HG03469 (cell line): Measurements from ENCODE around the gene PPP5C.

Experiments
- ATAC-seq: cut with Tn5 transposase; IDR thresholded peaks from one replicate; pipeline ENCODE4 v1.9.1; 2021; ENCODE audit warnings: mild to moderate bottlenecking, moderate library complexity, moderate number of reproducible peaks; ENCODE audit not compliant: unreplicated experiment

The PPP5C gene

DNA sequence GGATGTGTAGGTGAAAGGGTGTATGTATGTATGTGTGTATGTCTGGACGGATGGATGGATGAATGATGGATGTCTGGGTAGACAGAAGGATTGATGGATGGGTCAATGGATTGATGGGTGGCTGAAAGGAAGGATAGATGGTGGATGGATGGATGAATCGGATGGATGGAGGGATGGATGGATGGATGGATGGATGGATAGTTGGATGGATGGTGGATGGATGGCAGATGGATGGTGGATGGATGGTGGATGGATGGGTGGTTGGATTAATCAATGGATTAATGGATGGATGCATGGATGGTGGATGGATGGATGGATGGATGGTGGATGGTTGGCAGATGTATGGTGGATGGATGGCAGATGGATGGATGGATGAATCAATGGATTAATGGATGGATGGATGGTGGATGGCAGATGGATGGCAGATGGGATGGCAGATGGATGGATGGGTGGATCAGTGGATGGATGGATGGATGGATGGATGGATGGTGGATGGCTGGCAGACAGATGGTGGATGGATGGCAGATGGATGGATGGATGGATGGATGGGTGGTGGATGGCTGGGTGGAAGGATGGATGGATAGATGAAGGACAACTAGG is 16.5 kb upstream of the PPP5C start:
- no peak for ATAC-seq

DNA sequence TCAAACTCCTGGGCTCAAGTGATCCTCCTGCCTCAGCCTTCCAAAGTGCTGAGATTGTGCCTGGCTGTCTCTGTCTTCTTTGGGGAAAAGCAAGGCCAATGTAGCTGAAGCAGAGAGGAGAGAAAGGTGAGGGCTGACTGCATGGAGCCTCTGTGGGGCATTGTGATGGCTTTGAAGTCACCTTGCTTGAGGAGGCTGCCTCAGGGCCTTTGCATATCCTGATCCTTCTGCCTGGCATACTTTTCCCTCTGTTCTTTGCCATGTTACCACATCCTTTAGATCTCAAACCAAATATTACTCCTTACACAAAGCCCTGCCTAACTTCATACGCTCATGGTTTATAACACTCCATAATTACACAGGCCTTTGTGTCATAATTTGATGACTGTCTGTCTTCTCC is 9.4 kb upstream of the PPP5C start:
- ATAC-seq = no peak

GRCh38 chr19:46339446-46339845 is 7.4 kb upstream of the PPP5C start:
- ATAC-seq = no peak

DNA sequence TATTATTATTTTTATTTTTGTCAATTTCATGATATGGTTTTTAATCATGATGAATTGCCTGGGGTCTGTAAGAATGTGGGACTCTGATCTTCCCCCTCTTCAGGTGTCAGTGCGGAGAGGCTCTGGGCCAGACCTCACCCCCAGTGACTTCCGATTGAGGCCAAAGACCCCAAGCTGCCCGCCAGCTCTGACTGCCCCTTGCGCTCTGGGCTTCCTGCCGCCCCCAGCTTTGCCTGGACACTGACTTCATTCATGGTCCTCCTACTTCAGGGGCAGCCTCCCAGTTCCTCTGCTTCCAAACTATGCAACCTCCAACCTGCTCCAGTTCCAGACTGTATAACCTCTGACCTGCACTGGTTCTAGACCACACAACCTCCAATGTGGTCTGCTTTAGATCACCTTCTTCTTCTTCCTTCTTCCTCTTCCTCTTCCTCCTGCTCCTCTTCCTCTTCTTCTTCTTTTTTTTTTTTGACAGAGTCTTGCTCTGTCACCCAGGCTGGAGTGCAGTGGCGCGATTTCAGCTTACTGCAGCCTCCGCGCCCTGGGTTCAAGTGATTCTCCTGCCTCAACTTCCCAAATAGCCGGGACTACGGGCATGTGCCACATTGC is 6.7 kb upstream of the PPP5C start:
- ATAC-seq = no peak

GRCh38 chr19:46341937-46342336 is 5.0 kb upstream of the PPP5C start:
- no peak for ATAC-seq

DNA sequence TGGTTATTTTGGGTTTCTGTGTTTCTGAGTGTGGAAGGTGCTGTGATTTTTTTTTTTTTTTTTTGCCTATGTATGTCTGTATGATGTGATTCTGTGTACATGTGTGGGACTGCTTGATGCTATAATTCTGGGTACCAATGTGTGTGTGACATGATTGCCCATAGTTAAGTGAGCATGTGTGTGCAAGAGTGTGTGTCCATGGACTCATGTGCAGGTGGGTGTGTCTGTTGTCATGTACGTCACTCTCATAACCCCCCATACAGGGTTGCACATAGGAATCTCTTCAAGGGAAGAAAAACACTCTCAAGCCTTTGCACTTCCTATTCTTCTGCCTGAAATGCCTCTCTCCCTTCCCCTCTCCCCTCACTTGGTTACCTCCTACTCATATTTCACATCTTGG is 2.5 kb upstream of the PPP5C start:
- ATAC-seq = no peak

- ATAC-seq = no peak
These were observed 1.7 kb upstream of the PPP5C start for GRCh38 chr19:46345157-46345556.

DNA sequence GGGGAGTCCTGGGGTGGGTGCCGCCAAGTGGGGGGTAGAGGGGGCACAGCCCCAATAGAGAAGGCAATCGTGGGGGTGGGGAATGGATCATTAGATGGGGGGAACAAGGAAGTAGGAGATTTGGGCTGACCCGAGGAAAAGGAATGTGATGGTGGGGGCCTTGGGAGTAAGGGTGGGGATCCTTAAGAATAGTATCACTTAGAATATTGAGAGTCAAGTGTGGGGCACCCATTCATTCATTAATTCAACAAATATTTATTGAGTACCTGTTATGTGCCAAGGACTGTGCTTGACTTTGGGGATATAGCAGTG is 641 bp downstream of the PPP5C start:
- no peak for ATAC-seq

GRCh38 chr19:46347985-46348384 is 1.1 kb downstream of the PPP5C start:
- ATAC-seq = no peak

- no peak for ATAC-seq
These were observed 2.6 kb downstream of the PPP5C start for GRCh38 chr19:46349311-46349993.

GRCh38 chr19:46350029-46350757 is 3.3 kb downstream of the PPP5C start:
- no peak for ATAC-seq

- ATAC-seq = no peak
These were observed 3.9 kb downstream of the PPP5C start for GRCh38 chr19:46350758-46351159.

GRCh38 chr19:46351241-46352041 is 4.6 kb downstream of the PPP5C start:
- ATAC-seq = no peak

DNA sequence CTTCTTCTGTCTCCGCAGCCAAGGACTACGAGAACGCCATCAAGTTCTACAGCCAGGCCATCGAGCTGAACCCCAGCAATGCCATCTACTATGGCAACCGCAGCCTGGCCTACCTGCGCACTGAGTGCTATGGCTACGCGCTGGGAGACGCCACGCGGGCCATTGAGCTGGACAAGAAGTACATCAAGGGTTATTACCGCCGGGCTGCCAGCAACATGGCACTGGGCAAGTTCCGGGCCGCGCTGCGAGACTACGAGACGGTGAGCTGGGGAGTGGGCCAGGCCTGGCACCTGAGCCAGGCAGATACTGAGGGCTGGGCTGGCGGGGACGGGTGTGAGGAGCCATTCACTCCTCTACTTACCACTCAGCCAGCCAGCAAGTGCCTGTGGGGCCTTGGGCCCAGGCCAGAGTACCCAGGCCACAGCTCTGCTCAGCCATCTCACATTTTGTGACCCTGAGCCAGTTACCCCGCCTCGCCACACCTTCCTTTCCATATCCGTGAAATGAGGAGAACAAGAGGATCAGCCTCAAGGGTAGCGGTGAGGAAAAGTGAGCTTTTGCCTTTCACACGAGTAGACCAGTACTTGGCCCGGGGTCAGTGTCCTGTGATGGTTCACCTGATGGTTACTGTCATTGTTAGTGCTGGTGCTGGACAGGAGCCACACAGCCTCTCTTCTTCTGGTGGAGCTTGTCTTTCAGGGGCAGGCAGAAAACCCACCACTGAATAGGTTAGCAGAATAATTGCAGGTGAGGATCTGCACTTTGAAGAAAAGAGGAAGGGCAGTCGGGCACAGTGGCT is 7.0 kb downstream of the PPP5C start:
- no peak for ATAC-seq

DNA sequence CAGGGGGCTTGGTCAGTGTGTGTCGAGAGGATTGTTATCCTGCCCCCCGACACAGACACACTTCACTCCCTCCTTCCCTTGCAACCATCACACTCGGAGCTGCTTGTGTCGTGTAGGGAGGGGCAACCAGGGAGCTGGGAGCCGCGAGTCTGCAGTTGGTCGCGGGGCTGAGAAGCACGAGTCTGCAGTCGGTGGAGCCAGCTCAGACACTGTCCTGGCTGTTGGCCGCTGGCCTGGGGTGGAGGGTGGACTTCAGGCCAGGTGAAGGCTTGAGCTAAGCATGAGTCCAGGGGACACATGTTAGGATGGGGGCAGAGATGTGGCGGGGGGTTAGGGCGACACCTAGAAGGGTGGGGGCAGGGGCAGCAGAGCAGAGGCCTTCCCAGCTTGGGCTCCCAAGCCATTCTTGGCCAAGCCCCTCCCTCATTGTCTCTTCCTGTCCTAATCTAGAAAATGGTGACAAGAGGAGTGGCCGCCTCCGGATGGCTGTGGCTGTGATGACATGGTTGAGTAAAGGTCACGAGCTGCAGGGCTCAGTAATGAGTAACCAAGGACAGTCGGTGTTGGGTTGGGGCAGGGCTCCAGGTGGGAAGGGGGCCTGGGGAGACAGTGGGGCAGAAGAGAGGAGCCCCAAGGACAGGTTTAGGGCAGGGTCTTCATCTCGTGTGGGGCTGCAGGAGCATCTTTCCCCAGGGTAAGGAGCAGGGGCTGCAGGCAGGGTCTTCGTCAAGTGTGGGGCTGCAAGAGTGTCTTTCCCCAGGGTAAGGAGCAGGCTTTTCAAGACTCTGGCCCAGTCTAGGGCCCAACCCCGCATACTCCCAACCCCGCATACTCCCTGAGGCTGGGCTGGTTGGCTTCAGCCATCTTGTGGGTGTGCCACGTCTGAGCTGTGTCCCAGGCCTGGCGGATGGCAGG is 8.6 kb downstream of the PPP5C start:
- ATAC-seq = no peak

GRCh38 chr19:46356149-46357055 is 9.5 kb downstream of the PPP5C start:
- no peak for ATAC-seq

- no peak for ATAC-seq
These were observed 11.1 kb downstream of the PPP5C start for GRCh38 chr19:46357846-46358583.

DNA sequence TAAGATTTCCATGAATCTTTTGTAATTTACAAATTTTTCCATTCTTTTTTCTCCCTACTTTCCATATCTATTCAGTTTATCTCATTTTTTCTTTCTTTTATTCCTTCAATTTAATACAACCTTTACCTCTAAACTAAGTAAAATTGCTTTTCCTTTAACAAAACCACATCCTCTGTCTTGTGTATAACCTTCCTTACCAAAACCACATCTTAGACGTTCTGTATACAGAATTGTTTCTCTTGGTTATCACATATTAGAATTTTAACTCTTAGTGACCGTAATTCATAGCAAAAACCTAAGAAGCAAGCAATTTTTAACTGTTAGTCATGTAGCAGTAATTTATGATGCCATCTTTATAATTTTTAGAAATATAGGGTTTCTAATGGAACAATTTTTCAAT is 15.0 kb downstream of the PPP5C start:
- no peak for ATAC-seq
